Prostate gland (tissue), 2 donors: ENCODE data around the gene PAFAH1B1.

Experiments
- CTCF ChIP-seq, 4 experiments: fragments of 200-600 bp in 2 of 4; fragments of 450-650 bp in 2 of 4; sonication (generic) in 2 of 4; IDR thresholded peaks; 1 replicate in 3 of 4; 2 replicates in 1 of 4; pipeline ENCODE4 v1.5.1; 2016 to 2019; ENCODE audit warnings: antibody characterized with exemption in 4 of 4, mild to moderate bottlenecking in 2 of 4, moderate library complexity in 2 of 4
- POLR2A ChIP-seq: fragments of 450-650 bp; IDR thresholded peaks from one replicate; pipeline ENCODE4 v1.6.1; 2016; ENCODE audit warnings: antibody characterized with exemption, mild to moderate bottlenecking
- POLR2AphosphoS5 ChIP-seq: sonication (generic); formaldehyde crosslinking; IDR thresholded peaks from one replicate; pipeline ENCODE4 v1.6.1; 2017; ENCODE audit warnings: antibody characterized with exemption

GRCh38 chr17:2700491-2701141 lies 107.2 kb downstream of the PAFAH1B1 start:
- TF ChIP-seq CTCF (IDR thresholded peaks at IDR 0.05): no peak
- no peak for TF ChIP-seq POLR2AphosphoS5
- TF ChIP-seq POLR2A: no peak
